ENCODE results near the gene UBE2V1. TPM values are rescaled to one million over a fixed set of nuclear protein-coding genes. Genes with fewer than 3 reads are reported as not detected.

UBE2V1 gene
- total and polyA plus RNA-seq, 2 donors (not counting 1 experiment from before 2014, with no cell fraction given), result 69.2 to 158 TPM

- Histone ChIP-seq H3K4me1 (ENCODE audit: control insufficient read depth in 2 of 2, insufficient read depth in 2 of 2, low read length in 2 of 2) (peaks cover 39 to 40% of the 10 kb centered on the region in 2 donors), H3K36me3 (replicated peaks in 1 of 2; ENCODE audit: control extremely low read depth in 1 of 2, control insufficient read depth in 1 of 2, extremely low read depth in 1 of 2, insufficient read depth in 2 of 2, low read length in 1 of 2) (peaks cover 0 to 3% of the 10 kb centered on the region in 2 experiments), H2AFZ (ENCODE audit: insufficient read depth, low read depth, low read length, poor library complexity, severe bottlenecking) (peak overlapping the region; percentile 75), H4K20me1 (ENCODE audit: control insufficient read depth, insufficient read depth, low read length, poor library complexity, severe bottlenecking) (peaks cover 20% of the 10 kb centered on the region), H3K9me3 (ENCODE audit: control extremely low read depth in 1 of 3, control insufficient read depth in 2 of 3, insufficient read depth in 1 of 3, low read length in 2 of 3) (no peaks in the 10 kb centered on the region), H3K27me3 (replicated peaks in 1 of 4; ENCODE audit: control extremely low read depth in 1 of 4, control insufficient read depth in 3 of 4, insufficient read depth in 4 of 4, low read length in 3 of 4) (no peaks in the 10 kb centered on the region), H3K9ac (ENCODE audit: low read length) (peak overlapping the region; percentile 67), H3K79me2 (ENCODE audit: control insufficient read depth, insufficient read depth, low read length) (peaks cover 48% of the 10 kb centered on the region), H3K4me2 (replicated peaks; ENCODE audit: low read depth, low read length, poor library complexity, severe bottlenecking) (peak overlapping the region; percentile 80), H3K27ac (ENCODE audit: low read length in 2 of 2) (peak overlapping the region; percentile 38 to 53), H3K4me3 (ENCODE audit: control extremely low read depth in 1 of 5, extremely low read depth in 1 of 5, insufficient read depth in 1 of 5, low read depth in 2 of 5, low read length in 4 of 5) (peak overlapping the region; percentile 54 to 78 (median 64))
- no peaks in the 10 kb centered on the region for H3K9me3 Mint-ChIP-seq (ENCODE audit: insufficient read depth)
- no peaks in the 10 kb centered on the region for H3K27me3 Mint-ChIP-seq
- under 1% methylated on average over 21 of the region's 24 CpGs for WGBS (ENCODE audit: insufficient coverage)
- TF ChIP-seq EZH2 (IDR thresholded peaks at IDR 0.05; ENCODE audit: borderline replicate concordance, insufficient read depth, low read depth, low read length, poor library complexity, severe bottlenecking), result no peak
- TF ChIP-seq CTCF (IDR thresholded peaks at IDR 0.05), result no peak
- CTCF ChIA-PET, result interaction anchor here (0.6 to 20.7 kb wide), 10 partner anchors 31 to 898 kb away, joined by 3 to 297 read pairs (median 6); partner anchors contain the start of gene PEDS1
- H3K4me1 Mint-ChIP-seq, result peaks cover 56% of the 10 kb centered on the region
- ATAC-seq (ENCODE audit: low read depth) (peak; percentile 77), DNase-seq (peak; percentile 87)
- H3K27ac Mint-ChIP-seq, result peak overlapping the region; percentile 86
- peak overlapping the region; percentile 85 for H3K4me3 Mint-ChIP-seq
- POLR2A ChIA-PET, result interaction anchor here (0.6 to 1.6 kb wide), 6 partner anchors 37 to 815 kb away, joined by 4 to 10 read pairs (median 6); partner anchors contain the start of gene PEDS1
- intact Hi-C loops (cut with micrococcal nuclease), result loop anchor here (1.0 to 5.0 kb wide), 2 partner anchors 179 to 817 kb away; partner anchors contain the start of genes ADNP and RNF114
Measured at GRCh38 chr20:50115591-50116367, 2.8 kb upstream of the UBE2V1 start.
